Motor neuron (in vitro differentiated cells): ENCODE results near the gene UBA3. TPM values are rescaled to one million over a fixed set of nuclear protein-coding genes. Genes with fewer than 3 reads are reported as not detected.
A peak's percentile ranks its signal among the peaks of the same experiment; 100 is the strongest.

Source experiments
- ATAC-seq, 8 experiments: fragments of 200-7000 bp; cut with Tn5 transposase; replicated peaks in 6 of 8; 2 replicates each; pipeline ENCODE4 v1.8.0; 2021; ENCODE audit warnings: mild to moderate bottlenecking in 8 of 8, moderate library complexity in 8 of 8
- H3K27ac ChIP-seq, 2 donors: fragments of 250-450 bp; sonication (Bioruptor Pico); 2 replicates each; pipeline ENCODE4 v1.9.0; 2021; ENCODE audit warnings: antibody characterized with exemption in 2 of 2, mild to moderate bottlenecking in 2 of 2, moderate library complexity in 1 of 2
- H3K4me1 ChIP-seq, 2 donors: fragments of 250-450 bp; sonication (Bioruptor Pico); replicated peaks in 1 of 2; 2 replicates each; pipeline ENCODE4 v1.6.1; 2021; ENCODE audit warnings: antibody characterized with exemption in 2 of 2, mild to moderate bottlenecking in 2 of 2, moderate library complexity in 1 of 2
- H3K4me3 ChIP-seq, 5 donors: fragments of 250-450 bp; sonication (Bioruptor Pico); 2 replicates each; pipeline ENCODE4 v1.9.0; 2021; ENCODE audit warnings: antibody characterized with exemption in 5 of 5, mild to moderate bottlenecking in 5 of 5, moderate library complexity in 4 of 5
- WGBS, 10 experiments: fragments of 450-650 bp; shearing (Covaris generic); methylation state at CpG; one replicate each; pipeline ENCODE4 v1.0.0; 2022; 5-methylcytosine and 5-hydroxymethylcytosine counted together
- in situ Hi-C, 9 experiments: fragments of 400-800 bp; cut with MboI; loops; one replicate each; pipeline ENCODE4 v1.15.0; 2021; ENCODE audit warnings: low sequenced_read_pairs in 9 of 9, low pct_unique_long_range_greater_than_20kb in 2 of 9; ENCODE audit not compliant: unreplicated experiment in 9 of 9
- total RNA-seq, 8 experiments: library from RNA; unstranded; fragments of 300-600 nt; gene quantifications; 2 replicates each; pipeline versions ENCODE4 v1.2.3 to v1.2.4, GENCODE V29; 2022

UBA3 gene
- total RNA-seq = 10 to 100 TPM; 38.8 to 88.9 (median 62.2) TPM

GRCh38 chr3:69080233-69080920 lies at the start of gene UBA3:
UBA3 (minus strand) TSS chr3:69080365; CDS start chr3:69080353, 12 bp downstream.
- peaks cover 11 to 24% of the 10 kb centered on the region in 2 donors for H3K4me1 ChIP-seq

GRCh38 chr3:69129531-69129930 lies 49.4 kb upstream of the UBA3 start:
- Histone ChIP-seq H3K4me3 (no peak overlapping the region), H3K4me1 (peaks cover 3 to 8% of the 10 kb centered on the region in 2 donors), H3K27ac (no peak overlapping the region)
- ATAC-seq = no peak
- in situ Hi-C loops = no loop called here
- 0 to 71% (median 50%) methylated on average over 1 of the region's 1 CpG; no CpG with 5 or more reads in 3 of the 10 experiments for WGBS, 10 experiments

More at GRCh38 chr3:69080233-69080920, at the start of gene UBA3:
- in situ Hi-C loops = no loop called here
- 15 to 60% (median 25%) methylated on average over 2 to 10 of the region's 37 CpGs for WGBS, 10 experiments
- ATAC-seq = peak; percentile 49 to 82 (median 76)
- Histone ChIP-seq H3K27ac (peak within 1 kb of the TSS; percentile 77 to 85), H3K4me3 (peak within 1 kb of the TSS; percentile 71 to 91 (median 78))

- Histone ChIP-seq H3K27ac (no peak overlapping the region), H3K4me1 (peaks cover 3 to 8% of the 10 kb centered on the region in 2 donors), H3K4me3 (no peak overlapping the region)
- in situ Hi-C loops = no loop called here
- no peak for ATAC-seq
These were observed 48.3 kb upstream of the UBA3 start for GRCh38 chr3:69128509-69128908.

- WGBS, 10 experiments = 50 to 100% (median 80%) methylated on average over 1 to 2 of the region's 2 CpGs; no CpG with 5 or more reads in 1 of the 10 experiments
- in situ Hi-C loops = no loop called here
- Histone ChIP-seq H3K4me3 (no peak overlapping the region), H3K27ac (no peak overlapping the region), H3K4me1 (peaks cover 5 to 12% of the 10 kb centered on the region in 2 donors)
- no peak for ATAC-seq
These were observed 46.8 kb upstream of the UBA3 start for GRCh38 chr3:69126999-69127398.

GRCh38 chr3:69126216-69126615 lies 46.1 kb upstream of the UBA3 start:
- WGBS, 10 experiments = 0 to 100% (median 56%) methylated on average over 1 to 3 of the region's 3 CpGs
- no peak overlapping the region for H3K4me3 ChIP-seq
- no peak overlapping the region for H3K27ac ChIP-seq
- H3K4me1 ChIP-seq = peaks cover 6 to 15% of the 10 kb centered on the region in 2 donors
- in situ Hi-C loops = no loop called here
- peak in 5 of 8 experiments; percentile 24 to 58 (median 43) for ATAC-seq

- Histone ChIP-seq H3K4me3 (no peak within 1 kb of the TSS), H3K27ac (no peak within 1 kb of the TSS), H3K4me1 (peaks cover 6 to 15% of the 10 kb centered on the region in 2 donors)
- ATAC-seq = no peak
- in situ Hi-C loops = no loop called here
- WGBS, 10 experiments = 63 to 96% (median 86%) methylated on average over 2 to 3 of the region's 3 CpGs
These were observed 42.2 kb upstream of the UBA3 start, which contains the start of gene LMOD3 for GRCh38 chr3:69122403-69122802. LMOD3 (minus strand) TSS chr3:69122595; CDS start chr3:69122386, 209 bp downstream.

- no peak for ATAC-seq
- in situ Hi-C loops = no loop called here
These were observed 41.8 kb upstream of the UBA3 start for GRCh38 chr3:69121950-69122349.

GRCh38 chr3:69121513-69121912 lies 41.3 kb upstream of the UBA3 start:
- Histone ChIP-seq H3K4me3 (no peak overlapping the region), H3K27ac (no peak overlapping the region), H3K4me1 (peaks cover 6 to 14% of the 10 kb centered on the region in 2 donors)
- 8 to 100% (median 78%) methylated on average over 1 to 6 of the region's 6 CpGs; no CpG with 5 or more reads in 1 of the 10 experiments for WGBS, 10 experiments
- in situ Hi-C loops = no loop called here
- no peak for ATAC-seq

More at GRCh38 chr3:69121950-69122349, 41.8 kb upstream of the UBA3 start:
- WGBS, 10 experiments = 20 to 100% (median 64%) methylated on average over 1 to 7 of the region's 8 CpGs
- H3K4me1 ChIP-seq = peaks cover 6 to 15% of the 10 kb centered on the region in 2 donors
- H3K27ac ChIP-seq = no peak overlapping the region
- H3K4me3 ChIP-seq = no peak overlapping the region

- 0% methylated on average over 1 of the region's 1 CpG; no CpG with 5 or more reads in 4 of the 10 experiments for WGBS, 10 experiments
- Histone ChIP-seq H3K4me3 (no peak overlapping the region), H3K27ac (no peak overlapping the region), H3K4me1 (peaks cover 3 to 9% of the 10 kb centered on the region in 2 donors)
- in situ Hi-C loops = no loop called here
- ATAC-seq = peak in 4 of 8 experiments; percentile 34 to 63 (median 51)
These were observed 40.8 kb upstream of the UBA3 start for GRCh38 chr3:69120879-69121464.

- in situ Hi-C loops = no loop called here
- Histone ChIP-seq H3K27ac (no peak overlapping the region), H3K4me1 (peaks cover 3 to 7% of the 10 kb centered on the region in 2 donors), H3K4me3 (no peak overlapping the region)
- no peak for ATAC-seq
- 41 to 95% (median 80%) methylated on average over 2 to 5 of the region's 5 CpGs for WGBS, 10 experiments
These were observed 39.5 kb upstream of the UBA3 start for GRCh38 chr3:69119681-69120080.

- Histone ChIP-seq H3K27ac (no peak overlapping the region), H3K4me1 (peaks cover 3 to 7% of the 10 kb centered on the region in 2 donors), H3K4me3 (no peak overlapping the region)
- WGBS, 10 experiments = 67 to 100% (median 92%) methylated on average over 2 to 5 of the region's 6 CpGs; no CpG with 5 or more reads in 1 of the 10 experiments
- ATAC-seq = no peak
- in situ Hi-C loops = no loop called here
These were observed 39.0 kb upstream of the UBA3 start for GRCh38 chr3:69119138-69119537.

GRCh38 chr3:69118555-69118954 lies 38.4 kb upstream of the UBA3 start:
- 82 to 100% (median 93%) methylated on average over 1 to 11 of the region's 12 CpGs; no CpG with 5 or more reads in 3 of the 10 experiments for WGBS, 10 experiments
- Histone ChIP-seq H3K4me3 (no peak overlapping the region), H3K4me1 (peaks cover 3 to 7% of the 10 kb centered on the region in 2 donors), H3K27ac (no peak overlapping the region)
- in situ Hi-C loops = no loop called here
- ATAC-seq = no peak

GRCh38 chr3:69116897-69117296 lies 36.7 kb upstream of the UBA3 start:
- no peak for ATAC-seq
- H3K27ac ChIP-seq = no peak overlapping the region
- WGBS, 10 experiments = 30 to 100% (median 79%) methylated on average over 1 to 3 of the region's 3 CpGs; no CpG with 5 or more reads in 1 of the 10 experiments
- no peak overlapping the region for H3K4me3 ChIP-seq
- in situ Hi-C loops = no loop called here
- peaks cover under 1 to 3% of the 10 kb centered on the region in 2 donors for H3K4me1 ChIP-seq
